Measurements from ENCODE around the gene HYI. TPM values are rescaled to one million over a fixed set of nuclear protein-coding genes. Genes with fewer than 3 reads are reported as not detected.

The HYI gene
- total and polyA plus RNA-seq, 3 experiments from 2014 or later, result 2.4 to 5.7 (median 5.5) TPM

GRCh38 chr1:43402089-43402865, 51.5 kb downstream of the HYI start:
- Mint-ChIP-seq H3K27me3 (no peaks in the 10 kb centered on the region), H3K4me1 (peaks cover 13 to 26% (median 22%) of the 10 kb centered on the region in 3 donors), H3K27ac (peak overlapping the region in 2 of 8 donors; percentile 31 to 77), H3K36me3 (peaks cover 16 to 61% (median 27%) of the 10 kb centered on the region in 3 donors), H3K4me3 (peak overlapping the region in 1 of 7 donors; percentile 13), H3K9me3 (no peaks in the 10 kb centered on the region)
- H3K27me3 ChIP-seq (ENCODE audit: insufficient read depth, low read length, poor library complexity, severe bottlenecking), result no peaks in the 10 kb centered on the region
- H3K9me3 ChIP-seq (ENCODE audit: low read length), result no peaks in the 10 kb centered on the region
- H3K4me3 ChIP-seq (ENCODE audit: low read length), result no peak overlapping the region
- POLR2A ChIA-PET, result no interaction called here
- H3K27ac ChIP-seq (ENCODE audit: low read depth, low read length), result no peak overlapping the region
- CTCF ChIA-PET, result no interaction called here
- no peak for DNase-seq
- no peaks in the 10 kb centered on the region for H3K4me1 ChIP-seq (ENCODE audit: insufficient read depth, low read length)
- peaks cover 30% of the 10 kb centered on the region for H3K36me3 ChIP-seq (ENCODE audit: insufficient read depth, low read length)

Other genes starting within 250 kb of the HYI start
- not detected for gene TMEM125, start 183.9 kb downstream of the HYI start, total RNA-seq
- not detected for gene TMEM125, start 183.9 kb downstream of the HYI start, polyA plus RNA-seq
- not detected for gene C1orf210, start 168.3 kb downstream of the HYI start, total RNA-seq
- not detected for gene C1orf210, start 168.3 kb downstream of the HYI start, polyA plus RNA-seq
- gene TIE1, start 152.9 kb downstream of the HYI start, total RNA-seq, result under 1 TPM; 0.31 to 0.33 TPM
- gene TIE1, start 152.9 kb downstream of the HYI start, polyA plus RNA-seq, result not detected
- gene MPL, start 116.1 kb downstream of the HYI start, total RNA-seq, result not detected
- gene MPL, start 116.1 kb downstream of the HYI start, polyA plus RNA-seq, result not detected
- 100 to 1,000 TPM; 118 to 129 TPM for gene CDC20, start 95.0 kb downstream of the HYI start, total RNA-seq
- 0.37 TPM for gene CDC20, start 95.0 kb downstream of the HYI start, polyA plus RNA-seq
- gene ELOVL1, start 85.9 kb downstream of the HYI start, total RNA-seq, result 10 to 100 TPM; 89.1 to 98.8 TPM
- 83.9 TPM for gene ELOVL1, start 85.9 kb downstream of the HYI start, polyA plus RNA-seq
- 10 to 100 TPM; 40.5 to 41.3 TPM for gene MED8, start 64.1 kb downstream of the HYI start, total RNA-seq
- gene MED8, start 64.1 kb downstream of the HYI start, polyA plus RNA-seq, result 36.7 TPM
- 10 to 100 TPM; 34.4 to 35.1 TPM for gene SZT2, start 64.0 kb downstream of the HYI start, total RNA-seq
- 7.2 TPM for gene SZT2, start 64.0 kb downstream of the HYI start, polyA plus RNA-seq
- gene PTPRF, start 77.0 kb upstream of the HYI start, total RNA-seq, result under 1 TPM; 0.39 to 0.47 TPM
- not detected for gene PTPRF, start 77.0 kb upstream of the HYI start, polyA plus RNA-seq
- gene KDM4A, start 196.2 kb upstream of the HYI start, total RNA-seq, result 10 to 100 TPM; 28.4 to 33.9 TPM
- gene KDM4A, start 196.2 kb upstream of the HYI start, polyA plus RNA-seq, result 10.9 TPM